Measurements from ENCODE around the gene ITFG1.

- TF ChIP-seq CTCF (IDR thresholded peaks at IDR 0.05), result no peak
- TF ChIP-seq POLR2A (IDR thresholded peaks at IDR 0.05), result no peak
Observed at GRCh38 chr16:47136099-47136842, 324.6 kb downstream of the ITFG1 start.

Data from heart left ventricle (tissue), 13 donors.